D721Med (cell line): ENCODE measurements around the gene DUSP28.

ENCODE experiments used
- DNase-seq: peaks from one replicate; pipeline ENCODE4 v3.0.0; 2011; ENCODE audit warnings: low spot score; ENCODE audit not compliant: insufficient read length
- FAIRE-seq: peaks from 2 replicates; lab custom pipeline; 2011; peaks lifted over from hg19 to GRCh38; lab: Jason Lieb, UNC
- TF ChIP-seq, protein P1 (sequence below): IDR thresholded peaks from 2 replicates; pipeline ENCODE4 v1.5.1; 2012; ENCODE audit warnings: mild to moderate bottlenecking, control low read depth; ENCODE audit not compliant: insufficient read depth; ENCODE audit errors: missing control alignments

The DUSP28 gene

DNA sequence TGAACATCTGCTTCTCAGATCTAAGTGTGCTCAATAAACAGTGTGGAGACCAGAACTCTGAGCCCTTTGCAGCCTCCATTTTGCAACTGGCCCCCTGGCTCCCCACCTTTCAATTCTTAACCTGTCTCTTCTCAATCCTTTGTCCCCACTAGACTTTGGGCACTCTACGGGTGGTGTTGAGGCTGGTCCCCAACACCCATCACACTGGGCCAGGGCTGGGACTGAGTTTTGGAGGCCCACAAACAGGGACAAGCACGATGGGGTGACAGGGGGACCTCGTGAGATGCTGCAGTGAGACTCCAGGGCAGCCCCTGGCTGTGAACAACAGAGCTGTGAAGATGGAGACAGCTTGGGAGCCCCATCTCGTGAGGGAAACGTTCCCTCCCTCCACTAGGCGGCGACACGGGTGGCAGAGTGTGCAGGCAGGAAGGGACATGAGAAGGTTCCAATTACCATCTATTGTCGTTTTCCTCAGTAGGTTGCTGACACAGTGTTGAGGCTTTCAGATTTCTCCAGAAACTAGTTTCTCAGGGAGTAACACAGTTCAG, 3.5 kb upstream of the DUSP28 start:
- FAIRE-seq (no peak), DNase-seq (no peak)
- TF ChIP-seq, protein P1, sequence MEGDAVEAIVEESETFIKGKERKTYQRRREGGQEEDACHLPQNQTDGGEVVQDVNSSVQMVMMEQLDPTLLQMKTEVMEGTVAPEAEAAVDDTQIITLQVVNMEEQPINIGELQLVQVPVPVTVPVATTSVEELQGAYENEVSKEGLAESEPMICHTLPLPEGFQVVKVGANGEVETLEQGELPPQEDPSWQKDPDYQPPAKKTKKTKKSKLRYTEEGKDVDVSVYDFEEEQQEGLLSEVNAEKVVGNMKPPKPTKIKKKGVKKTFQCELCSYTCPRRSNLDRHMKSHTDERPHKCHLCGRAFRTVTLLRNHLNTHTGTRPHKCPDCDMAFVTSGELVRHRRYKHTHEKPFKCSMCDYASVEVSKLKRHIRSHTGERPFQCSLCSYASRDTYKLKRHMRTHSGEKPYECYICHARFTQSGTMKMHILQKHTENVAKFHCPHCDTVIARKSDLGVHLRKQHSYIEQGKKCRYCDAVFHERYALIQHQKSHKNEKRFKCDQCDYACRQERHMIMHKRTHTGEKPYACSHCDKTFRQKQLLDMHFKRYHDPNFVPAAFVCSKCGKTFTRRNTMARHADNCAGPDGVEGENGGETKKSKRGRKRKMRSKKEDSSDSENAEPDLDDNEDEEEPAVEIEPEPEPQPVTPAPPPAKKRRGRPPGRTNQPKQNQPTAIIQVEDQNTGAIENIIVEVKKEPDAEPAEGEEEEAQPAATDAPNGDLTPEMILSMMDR, result peak; percentile 16

DNA sequence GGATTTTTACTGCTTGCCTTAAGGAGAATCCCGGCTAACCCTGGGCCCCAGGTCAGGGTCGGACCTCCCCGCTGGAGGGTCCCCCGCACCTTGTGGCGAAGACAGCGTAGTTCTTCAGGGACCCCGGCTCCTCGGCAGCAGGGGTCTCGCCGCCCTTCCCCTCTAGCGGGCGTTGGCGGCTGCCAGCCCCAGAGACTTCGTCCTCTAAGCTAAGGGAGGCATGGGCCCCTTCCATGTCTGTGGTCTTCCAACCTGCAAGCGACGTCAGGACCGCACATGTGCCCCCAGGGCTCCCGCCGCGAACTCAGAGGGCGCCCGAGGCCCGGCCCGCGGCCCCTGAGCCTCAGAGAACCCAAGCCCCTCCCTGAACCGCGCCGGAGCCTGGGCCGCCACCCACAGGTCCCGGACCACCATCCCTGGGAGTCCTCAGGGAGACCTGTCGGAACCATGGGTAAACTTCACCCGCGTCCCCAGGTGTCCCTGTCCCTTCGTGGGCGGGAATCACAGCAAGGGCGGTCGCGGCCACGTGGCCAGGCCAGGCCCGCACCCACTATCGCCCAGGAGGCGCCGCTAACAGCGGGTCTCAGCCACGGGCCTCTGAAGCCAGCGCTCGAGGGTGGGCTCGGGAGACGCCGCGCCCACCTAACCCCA, 2.9 kb upstream of the DUSP28 start:
- no peak for FAIRE-seq
- no peak for DNase-seq
- TF ChIP-seq, protein P1, result no peak

DNA sequence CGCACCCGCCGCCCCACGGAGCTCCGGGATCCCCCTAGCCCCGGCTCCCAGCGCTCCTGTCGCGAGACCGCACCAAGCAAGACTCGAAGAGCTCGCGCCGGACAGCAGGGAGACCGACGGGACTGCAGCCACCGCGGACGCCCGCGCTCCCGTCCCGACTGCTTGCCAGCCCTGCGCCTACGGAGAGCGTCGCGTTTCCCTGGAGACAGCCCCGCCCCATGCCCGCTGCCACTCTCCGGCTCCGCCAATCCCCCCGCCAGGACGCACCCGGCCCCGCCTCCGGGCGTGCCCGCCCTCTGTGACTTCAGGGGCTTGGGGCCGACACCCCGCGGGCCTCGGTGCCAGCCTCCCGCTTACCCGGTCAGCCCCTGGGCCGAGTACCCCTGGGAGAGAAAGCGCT, 2.3 kb upstream of the DUSP28 start, which contains the start of gene ANKMY1:
ANKMY1 (minus strand) TSS at position 181 of the 400 bp plus-strand sequence. CDS start 653 bp downstream, outside the sequence.
- no peak for DNase-seq

DNA sequence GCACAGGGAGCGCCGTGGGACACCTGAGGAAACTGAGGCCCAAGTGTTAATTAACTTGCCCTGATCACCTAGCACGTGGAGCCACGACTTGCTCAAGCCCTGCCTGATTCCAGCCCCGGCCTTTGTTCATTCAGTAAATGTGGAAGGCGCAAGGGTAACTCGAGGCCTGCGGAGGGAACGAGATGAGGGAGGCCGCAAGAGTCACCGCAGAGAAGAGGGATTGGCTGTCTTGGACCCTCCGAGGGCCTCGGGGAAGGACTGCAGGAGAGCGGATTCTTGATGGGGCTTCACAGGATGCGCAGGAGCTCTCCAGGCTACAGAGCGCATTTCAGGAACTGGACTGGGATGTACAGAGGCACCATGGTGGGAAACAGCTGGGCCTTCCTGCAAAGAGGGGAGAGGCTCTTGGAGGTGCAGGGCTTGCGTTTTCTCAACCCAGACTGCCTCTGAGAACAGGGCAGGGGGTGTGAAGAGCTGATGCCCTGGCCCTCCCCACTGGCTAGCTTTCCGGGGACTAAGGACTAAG, 1.9 kb upstream of the DUSP28 start:
- DNase-seq (no peak), FAIRE-seq (no peak)
- TF ChIP-seq, protein P1, result no peak

More for the DNA sequence above, 2.3 kb upstream of the DUSP28 start, which contains the start of gene ANKMY1:
- FAIRE-seq, result no peak
- TF ChIP-seq, protein P1, result no peak

DNA sequence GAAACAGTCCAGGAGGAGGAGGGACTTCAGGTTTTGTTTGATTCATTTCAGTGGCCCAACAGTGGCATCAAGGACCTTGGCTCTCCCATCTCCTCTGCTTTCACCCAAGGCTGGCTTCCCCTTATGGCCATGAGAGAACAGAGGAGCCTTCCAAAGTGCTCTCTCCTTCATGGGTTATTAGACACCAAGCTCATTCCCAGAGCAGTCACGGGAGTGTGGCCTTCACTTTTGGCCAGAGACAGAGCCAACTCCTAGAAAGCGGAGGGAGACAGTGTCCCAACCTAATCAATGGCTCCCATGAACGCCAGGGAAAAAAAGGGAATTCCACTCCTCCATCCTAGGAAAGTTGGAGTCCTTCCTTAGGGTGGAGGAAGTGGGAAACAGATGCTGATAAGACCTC, 871 bp upstream of the DUSP28 start:
- TF ChIP-seq, protein P1, result no peak
- no peak for DNase-seq
- no peak for FAIRE-seq

DNA sequence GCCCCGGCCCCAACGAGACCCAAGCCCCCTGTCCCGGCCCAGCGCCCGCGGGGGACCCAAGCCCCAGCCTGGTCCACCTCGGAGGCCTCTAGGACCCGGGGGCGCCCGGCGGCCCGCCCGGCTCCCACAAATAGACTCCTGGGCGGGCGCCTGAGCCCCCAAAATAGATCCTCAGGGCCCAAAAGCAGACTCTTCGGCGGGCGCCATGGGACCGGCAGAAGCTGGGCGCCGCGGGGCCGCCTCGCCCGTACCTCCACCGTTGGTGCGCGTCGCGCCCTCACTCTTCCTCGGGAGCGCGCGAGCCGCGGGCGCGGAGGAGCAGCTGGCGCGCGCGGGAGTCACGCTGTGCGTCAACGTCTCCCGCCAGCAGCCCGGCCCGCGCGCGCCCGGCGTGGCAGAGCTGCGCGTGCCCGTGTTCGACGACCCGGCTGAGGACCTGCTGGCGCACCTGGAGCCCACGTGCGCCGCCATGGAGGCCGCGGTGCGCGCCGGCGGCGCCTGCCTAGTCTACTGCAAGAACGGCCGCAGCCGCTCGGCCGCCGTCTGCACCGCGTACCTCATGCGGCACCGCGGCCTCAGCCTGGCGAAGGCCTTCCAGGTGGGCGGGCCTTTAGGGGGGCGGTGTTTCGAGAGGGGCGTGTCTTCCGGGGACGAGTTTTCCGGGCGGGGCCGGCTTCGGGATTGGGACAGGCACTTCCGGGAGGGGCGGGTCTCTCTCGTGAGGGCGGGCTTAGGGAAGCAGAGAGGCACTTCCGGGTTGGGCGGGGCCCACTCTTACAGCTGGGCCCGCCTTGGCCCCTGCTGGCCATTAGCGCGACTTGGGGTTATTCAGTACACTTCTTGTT, 545 bp downstream of the DUSP28 start:
- DNase-seq, result peak; percentile 65
- TF ChIP-seq, protein P1, result no peak
- no peak for FAIRE-seq
